Urothelium cell line (cell line): Measurements from ENCODE around the gene GPR160.
A peak's percentile ranks its signal among the peaks of the same experiment; 100 is the strongest.
"Not testable (repeated sequence)": the region's sequence is repeated elsewhere in the genome, so short reads cannot be mapped to it uniquely, and the experiment has no call there.

Experiments
- DNase-seq: peaks from one replicate; pipeline ENCODE4 v3.0.0; 2011; ENCODE audit warnings: low spot score, mixed read lengths
- FAIRE-seq: peaks from 2 replicates; lab custom pipeline; 2011; peaks lifted over from hg19 to GRCh38; lab: Jason Lieb, UNC

The GPR160 gene, protein sequence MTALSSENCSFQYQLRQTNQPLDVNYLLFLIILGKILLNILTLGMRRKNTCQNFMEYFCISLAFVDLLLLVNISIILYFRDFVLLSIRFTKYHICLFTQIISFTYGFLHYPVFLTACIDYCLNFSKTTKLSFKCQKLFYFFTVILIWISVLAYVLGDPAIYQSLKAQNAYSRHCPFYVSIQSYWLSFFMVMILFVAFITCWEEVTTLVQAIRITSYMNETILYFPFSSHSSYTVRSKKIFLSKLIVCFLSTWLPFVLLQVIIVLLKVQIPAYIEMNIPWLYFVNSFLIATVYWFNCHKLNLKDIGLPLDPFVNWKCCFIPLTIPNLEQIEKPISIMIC

DNA sequence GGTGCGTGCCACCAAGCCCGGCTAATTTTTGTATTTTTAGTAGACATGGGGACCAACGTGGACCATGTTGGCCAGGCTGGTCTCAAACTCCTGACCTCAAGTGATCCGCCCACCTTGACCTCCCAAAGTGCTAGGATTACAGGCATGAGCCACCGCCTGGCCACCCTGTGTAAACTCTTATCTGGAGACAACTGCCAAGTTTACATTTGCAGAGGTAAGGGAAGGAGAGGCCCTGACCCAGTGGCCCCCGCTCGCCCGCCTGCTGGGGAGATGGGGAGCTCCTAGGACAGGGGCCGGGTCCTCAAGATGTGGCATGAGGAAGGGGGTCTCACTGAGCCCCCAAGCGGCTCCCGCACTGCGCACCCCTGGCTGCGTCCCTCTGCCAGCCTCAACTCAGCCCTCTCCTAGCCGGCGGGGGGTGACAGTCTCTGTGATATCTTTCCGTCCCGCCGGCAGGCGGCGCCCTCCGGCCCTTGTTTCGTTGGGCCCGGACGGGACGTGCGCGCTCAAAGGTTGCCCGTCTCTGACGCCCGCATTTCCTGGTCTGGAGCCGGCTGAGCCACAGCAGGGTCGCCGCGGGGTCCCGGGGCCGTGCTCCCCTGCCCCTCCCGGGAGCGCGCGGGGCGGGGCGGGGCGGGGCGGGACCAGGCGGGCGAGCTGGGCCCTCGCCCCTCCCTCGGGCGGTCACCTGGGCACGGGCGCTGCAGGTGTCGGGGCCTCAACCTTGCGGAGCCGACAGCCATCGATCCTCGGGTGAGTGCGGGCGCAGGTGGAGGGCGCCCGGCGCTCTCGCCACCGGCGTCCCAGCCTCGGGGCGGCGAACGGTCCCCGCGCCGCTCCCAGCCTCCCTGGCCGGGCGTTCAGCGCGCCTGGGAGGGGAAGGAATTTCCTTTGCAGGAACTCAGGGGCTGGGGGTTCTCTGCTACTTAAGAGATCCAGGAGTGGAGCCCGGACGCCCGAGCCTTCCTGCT lies at the start of gene GPR160:
Gene GPR160, plus strand, starts transcription at position 533 of the 971 bp plus-strand sequence. CDS start 45,978 bp downstream, outside the sequence.
- FAIRE-seq (no peak), DNase-seq (no peak)

DNA sequence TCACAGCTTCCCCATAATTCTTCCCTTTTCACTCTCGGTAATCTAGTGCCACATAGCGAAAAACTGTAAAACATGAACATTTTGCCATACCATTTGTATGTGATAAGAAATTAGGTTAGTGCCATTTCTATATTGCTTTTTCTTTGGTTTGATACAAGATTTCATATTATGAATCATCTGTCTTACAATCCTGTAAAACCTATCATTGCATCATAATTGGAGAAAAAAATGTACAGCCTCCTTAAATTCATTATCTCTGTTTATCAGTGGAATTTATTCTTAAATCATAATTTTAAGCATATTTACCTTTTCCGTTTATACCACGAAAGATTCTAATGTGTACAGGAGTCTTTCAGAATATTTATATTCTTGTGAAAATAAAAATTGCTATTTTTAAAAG lies 47.4 kb upstream of the GPR160 start:
- DNase-seq (no peak), FAIRE-seq (no peak)

DNA sequence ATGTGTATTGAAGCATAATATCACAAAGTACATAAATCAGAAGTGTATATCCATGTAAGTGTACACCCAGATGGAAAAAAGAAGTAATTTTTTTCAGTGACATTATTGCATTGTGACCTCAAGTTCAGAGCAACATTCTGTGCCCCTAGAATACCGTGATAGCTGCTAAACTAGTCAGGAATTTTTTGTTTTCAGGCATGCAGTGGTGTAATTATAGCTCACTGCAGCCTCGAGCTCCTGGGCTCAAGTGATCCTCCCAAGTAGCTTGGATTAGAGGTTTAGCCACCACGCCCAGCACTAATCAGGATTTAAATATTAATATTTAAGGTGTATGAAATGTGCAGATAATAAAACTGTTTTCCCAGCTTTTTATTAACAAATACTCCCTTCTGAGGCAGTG lies 45.6 kb upstream of the GPR160 start:
- no peak for DNase-seq
- FAIRE-seq, result no peak

DNA sequence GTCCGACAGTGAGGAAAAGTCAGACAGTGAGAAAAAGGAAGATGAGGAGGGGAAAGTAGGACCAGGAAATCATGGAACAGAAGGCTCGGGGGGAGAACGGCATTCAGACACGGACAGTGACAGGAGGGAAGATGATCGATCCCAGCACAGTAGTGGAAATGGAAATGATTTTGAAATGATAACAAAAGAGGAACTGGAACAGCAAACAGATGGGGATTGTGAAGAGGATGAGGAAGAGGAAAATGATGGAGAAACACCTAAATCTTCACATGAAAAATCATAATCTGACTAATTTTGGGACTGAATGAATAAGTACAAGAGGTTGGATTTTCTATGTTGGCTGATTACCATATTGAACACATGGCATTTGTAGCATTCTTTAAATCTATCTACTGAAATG lies 45.0 kb upstream of the GPR160 start:
- FAIRE-seq, result no peak
- no peak for DNase-seq

DNA sequence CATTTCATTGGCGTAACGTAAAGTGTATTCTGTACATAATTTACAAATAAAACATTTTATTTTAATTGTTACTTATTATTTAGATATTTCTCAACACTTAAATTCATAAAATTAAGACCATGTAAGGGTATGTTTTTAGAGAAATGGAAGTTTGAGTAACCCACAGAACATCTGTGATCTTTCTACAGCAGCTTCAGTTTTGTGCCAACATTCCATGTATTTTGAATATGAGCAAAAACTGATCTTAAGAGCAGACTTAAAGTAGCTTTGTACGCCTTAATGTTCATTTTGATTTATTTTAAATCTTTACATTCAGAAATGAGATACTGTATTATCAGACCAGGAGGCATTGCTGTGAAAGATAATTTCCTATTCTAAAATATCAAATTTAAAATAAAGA lies 44.0 kb upstream of the GPR160 start:
- no peak for FAIRE-seq
- DNase-seq, result no peak

DNA sequence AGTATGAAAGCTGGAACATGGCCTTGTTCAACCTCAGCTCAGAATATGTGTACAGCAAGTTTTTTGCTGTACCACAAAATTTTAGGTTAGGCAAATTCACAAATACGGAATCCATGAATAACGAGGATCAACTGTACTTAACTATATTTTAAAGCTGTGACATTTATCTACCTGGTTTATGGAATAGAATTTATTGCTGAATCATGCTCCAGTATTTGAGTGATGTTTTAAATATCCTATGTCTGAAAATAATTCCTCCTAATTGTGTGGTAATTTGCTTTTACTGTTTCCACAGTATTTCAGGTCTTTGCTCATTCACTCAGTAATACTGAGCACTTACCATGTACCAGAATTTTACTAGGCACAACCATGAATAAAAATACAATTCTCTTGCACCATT lies 41.7 kb upstream of the GPR160 start:
- DNase-seq, result no peak
- no peak for FAIRE-seq

DNA sequence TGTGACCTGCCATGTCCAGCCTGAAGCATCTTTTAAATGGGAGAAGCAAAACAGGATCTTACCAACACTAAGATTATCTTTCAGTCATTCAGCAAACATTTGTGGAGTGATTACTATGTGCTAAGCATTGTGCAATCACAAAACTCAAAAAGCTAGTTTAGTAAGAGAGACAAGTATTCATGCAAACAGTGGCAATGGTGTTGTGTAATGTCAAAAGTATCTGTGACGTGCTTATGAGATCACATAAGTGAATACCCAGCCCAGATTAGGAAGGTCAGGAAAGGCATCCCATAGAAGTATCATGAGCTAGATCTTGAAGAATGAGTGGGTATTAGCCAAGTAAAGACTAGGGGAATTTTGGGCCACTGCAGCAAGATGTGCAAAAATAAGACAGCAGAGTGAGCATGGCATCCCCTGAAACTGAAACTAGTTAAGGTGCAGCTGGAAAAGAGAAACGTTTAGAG lies 39.1 kb upstream of the GPR160 start:
- DNase-seq (no peak), FAIRE-seq (no peak)

DNA sequence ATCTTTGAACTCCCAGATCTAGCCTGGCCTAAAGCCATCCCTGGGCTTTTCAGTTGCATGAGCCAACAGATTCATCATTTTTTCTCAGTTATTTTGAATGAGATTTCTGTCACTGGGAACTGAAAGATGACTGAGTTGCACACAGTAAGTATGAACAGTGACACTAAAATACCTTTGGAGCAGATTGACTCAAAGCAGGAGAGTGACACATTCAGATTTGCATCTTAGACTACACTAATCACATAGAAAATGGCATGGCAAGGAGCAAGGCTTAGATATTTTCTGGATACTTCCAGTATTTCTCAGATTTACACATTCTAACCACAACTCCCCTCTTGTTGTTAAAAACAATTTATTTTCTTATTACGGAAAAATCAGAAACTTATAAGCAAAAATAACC lies 38.4 kb upstream of the GPR160 start:
- FAIRE-seq (no peak), DNase-seq (no peak)

DNA sequence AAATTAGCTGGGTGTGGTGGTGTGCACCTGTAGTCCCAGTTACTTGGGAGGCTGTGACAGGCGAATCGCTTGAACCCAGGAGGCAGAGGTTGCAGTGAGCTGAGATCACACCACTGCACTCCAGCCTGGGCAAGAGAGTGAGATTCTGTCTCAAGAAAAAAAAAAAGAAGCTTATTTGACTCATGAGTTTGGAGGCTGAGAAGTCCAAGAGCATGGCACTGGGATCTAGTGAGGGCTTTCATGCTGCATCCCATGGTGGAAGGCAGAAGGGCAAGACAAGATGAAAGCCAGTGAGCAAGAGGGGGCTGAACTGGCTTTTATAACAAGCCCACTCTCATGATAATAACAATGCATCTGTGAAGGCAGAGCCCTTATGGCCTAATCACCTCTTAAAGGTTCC lies 37.7 kb upstream of the GPR160 start:
- no peak for FAIRE-seq
- DNase-seq, result no peak

DNA sequence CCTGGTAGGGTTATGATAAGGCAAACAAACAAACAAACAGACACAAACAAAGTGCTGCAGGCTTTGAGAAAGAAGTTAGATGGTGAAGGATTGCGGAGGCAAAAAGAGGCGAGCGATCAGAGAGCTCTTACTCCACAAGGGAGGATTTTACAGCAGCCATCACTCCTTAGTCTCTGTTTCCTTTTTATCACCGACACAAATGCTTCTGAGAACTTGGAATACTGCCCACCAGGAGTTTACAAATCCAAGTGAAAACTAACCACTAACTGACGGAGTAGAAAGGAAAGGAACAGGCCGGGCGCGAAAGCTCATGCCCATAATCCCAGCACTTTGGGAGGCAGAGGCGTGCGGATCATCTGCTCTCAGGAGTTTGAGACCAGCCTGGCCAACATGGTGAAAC lies 35.6 kb upstream of the GPR160 start:
- FAIRE-seq (no peak), DNase-seq (no peak)

DNA sequence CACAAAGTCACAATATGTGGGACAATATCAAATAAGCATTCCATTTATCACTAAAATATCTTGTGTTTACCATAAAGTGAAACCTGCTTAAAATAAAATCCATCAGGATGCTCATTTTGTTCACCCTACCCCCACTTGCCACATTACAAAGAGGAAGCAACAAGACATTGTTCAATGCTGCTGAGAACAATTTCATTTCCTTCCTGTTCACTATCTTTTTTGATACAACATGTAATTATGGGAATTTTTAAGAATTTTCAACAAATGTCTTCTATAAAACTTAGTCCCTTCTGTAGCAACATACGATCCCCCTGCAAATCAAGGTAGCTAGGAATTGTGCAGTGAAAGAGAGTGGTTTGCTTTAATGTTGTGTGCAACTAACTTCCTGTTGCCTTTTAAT lies 34.9 kb upstream of the GPR160 start:
- FAIRE-seq (no peak), DNase-seq (no peak)

DNA sequence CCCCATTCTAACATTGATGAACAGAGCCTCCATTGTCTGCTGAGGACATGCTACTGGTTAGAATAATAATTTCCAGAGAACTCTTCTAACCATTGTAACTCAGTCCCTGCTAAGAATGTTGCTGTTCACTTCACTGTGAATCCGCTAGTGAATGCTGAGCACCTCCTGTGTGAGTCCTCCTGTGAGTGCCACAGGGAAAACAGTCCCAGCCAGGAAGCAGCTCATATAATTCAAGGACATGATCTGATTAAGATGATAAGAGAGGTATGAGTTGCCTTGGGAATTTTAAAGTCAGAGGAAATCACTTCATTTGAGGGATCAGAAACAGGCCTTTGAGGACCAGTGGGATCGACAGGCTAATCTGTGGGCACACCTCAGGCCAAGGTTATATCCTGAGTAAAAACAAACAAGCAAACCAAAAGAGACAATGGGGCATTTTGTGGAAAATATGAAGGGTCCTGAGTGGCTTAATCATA lies 33.9 kb upstream of the GPR160 start:
- no peak for FAIRE-seq

DNA sequence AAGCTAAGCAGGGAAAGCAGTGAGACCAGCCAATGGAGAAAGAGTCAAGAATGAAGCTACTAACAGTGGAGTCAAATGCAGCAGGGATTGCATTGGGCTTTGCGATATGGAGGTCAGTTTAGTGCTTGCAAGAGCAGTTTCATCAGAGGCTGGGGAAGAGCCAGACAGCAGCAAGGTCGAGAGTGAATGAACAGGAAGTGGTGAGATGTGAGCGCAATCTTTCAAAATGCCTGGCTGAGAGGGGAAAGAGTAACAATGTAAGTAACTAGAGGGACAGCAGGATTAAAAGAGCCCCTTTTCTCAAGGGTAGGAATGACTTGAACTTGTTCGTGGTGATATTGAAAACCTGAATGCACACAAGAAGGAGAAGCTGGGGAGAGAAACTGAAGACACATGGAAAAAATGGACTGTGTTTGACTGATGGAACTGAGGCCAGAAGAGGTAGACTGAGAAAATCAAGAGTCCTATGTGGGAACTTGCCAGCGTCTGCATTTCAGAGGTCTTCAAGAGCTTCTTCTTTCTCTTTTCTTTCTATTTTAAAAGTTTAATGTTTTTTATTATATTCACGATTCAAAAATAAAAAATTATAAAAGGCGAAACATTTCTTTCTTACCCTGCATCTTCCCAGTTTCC lies 30.6 kb upstream of the GPR160 start:
- FAIRE-seq (no peak), DNase-seq (peak; percentile 8)

More for the DNA sequence above, 33.9 kb upstream of the GPR160 start:
- DNase-seq, result no peak

DNA sequence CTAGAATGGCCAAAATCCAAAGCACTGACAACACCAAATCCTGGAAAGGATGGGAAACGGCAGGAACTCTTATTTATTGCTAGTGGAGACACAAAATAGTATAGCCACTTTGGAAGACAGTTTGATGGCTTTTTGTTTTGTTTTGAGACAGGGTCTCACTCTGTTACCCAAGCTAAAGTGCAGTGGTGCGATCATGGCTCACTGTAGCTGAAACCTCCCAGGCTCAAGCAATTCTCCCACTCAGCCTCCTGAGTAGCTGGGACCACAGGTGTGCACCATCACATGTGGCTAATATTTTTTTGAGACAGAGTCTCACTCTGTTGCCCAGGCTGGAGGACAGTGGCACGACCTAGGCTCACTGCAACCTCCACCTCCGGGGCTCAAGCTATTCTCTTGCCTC lies 27.3 kb upstream of the GPR160 start:
- DNase-seq (no peak), FAIRE-seq (no peak)

DNA sequence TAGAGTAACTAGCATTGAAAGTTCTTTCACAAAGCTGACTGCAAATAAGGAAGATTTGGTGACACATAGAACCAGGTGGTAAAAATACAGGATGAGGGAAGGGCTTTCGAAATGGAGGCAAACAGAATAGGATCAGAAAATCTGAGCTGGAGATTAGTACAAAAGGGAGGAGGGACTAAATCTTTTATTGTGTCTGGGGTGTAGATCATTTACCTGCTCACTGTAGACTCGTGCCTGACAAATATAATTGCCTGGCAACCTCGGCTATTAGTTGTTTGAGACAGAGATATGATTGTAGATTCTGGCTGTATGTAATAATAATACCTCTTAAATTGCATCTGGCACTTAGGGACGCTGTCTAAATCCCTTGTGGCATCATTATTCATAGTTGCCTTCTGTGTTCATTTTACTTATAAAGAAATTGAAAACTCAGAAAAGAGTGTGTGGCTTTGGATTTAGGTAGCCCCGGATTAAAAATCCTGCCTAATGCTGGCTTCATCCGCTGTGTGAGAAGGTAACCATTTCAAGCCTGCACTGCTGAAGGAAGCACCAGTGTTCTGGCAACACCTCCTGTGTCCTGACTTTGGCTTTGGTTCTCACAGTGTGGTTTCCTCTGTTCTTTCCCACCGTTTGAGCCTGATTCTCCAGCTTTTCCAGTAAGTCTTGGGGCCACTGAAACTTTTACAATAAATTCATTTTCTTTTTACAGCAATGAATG lies 25.0 kb upstream of the GPR160 start:
- DNase-seq, result no peak
- no peak for FAIRE-seq

DNA sequence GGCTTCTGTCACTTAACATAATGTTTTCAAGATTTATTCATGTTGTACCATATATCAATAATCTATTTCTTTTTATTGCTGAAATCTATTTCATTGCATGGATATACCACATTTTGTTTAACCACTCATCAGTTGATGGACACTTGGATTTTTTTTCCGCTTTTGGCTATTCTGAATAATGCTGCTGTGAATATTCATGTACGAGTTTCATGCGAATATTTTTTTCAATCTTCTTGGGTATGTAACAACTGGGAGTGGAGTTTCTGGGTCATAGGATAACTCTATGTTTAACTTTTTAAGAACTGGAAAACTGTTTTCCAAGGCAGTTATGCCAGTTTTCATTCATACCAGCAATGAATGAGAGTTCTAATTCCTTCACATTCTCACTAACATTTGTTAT lies 21.7 kb upstream of the GPR160 start:
- DNase-seq, result no peak
- no peak for FAIRE-seq

DNA sequence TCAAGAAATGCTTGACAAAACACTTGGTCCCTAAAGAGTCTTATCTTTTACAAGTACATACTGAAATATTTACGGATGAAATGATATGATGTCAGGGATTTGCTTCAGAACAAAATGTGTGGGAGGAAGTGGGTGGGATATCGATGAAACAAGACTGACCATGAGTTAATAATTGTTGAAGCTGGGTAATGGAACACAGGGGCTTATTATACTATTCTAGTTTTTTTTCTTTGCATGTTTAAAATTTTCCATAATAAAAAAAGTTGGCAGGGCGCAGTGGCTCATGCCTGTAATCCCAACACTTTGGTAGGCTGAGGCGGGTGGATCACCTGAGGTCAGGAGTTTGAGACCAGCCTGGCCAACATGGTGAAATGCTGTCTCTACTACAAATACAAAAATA lies 18.5 kb upstream of the GPR160 start:
- FAIRE-seq, DNase-seq: not testable (repeated sequence)

DNA sequence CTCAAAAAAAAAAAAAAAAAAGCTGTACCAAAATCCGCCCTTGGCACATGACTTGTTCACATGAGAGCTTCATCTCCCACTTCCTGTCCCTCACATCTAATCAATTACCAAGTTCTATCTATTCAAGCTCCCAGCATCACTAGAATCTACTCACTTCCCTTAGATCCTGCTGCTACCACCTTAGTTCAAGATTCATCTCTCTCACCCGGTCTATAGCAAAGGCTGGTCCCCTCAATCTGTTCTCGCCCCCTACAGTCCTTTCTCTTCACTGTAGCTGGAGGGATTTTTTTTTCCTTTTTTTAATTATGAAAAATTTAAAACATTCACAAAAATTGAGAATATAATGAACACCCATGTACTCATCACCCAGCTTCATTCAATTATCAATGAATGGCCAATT lies 16.7 kb upstream of the GPR160 start:
- no peak for FAIRE-seq
- no peak for DNase-seq

DNA sequence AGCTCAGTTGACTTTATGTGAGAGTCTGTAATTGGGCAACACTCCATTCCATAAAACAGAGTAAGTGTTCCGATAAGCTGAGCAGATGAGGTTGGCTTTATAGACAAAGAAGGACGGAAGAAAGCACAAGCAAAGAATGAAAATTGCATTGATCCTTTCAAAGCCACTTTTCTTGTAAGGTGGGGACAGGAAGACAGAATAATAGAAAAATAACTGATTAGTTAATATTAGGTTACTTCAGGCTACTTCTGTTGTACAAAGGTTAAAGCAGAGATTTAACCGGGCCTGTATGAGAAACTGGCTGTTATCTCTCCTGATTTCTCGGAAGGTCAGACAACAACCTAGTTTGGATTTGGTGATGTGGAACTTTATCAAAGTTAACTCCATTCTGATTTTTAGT lies 15.5 kb upstream of the GPR160 start:
- DNase-seq, result no peak
- FAIRE-seq, result no peak

DNA sequence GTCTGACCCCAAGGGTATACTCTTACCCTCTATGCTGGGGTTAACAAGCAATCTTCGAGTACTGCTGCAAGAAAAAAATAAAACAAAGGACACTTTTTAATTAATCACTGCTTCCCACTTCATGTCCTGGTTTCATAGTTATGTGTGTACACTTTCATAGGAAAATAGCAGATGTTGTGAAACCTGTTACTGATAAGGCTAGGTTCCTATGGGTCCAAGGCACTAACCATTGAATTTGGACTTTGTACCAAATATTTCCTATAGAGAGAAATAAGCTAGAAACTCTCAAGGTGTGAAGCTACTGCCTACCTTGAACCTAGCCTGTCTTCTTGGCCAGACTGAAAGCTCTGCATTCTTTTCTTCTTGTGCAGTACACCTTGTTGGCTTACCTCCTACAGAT lies 14.6 kb upstream of the GPR160 start:
- DNase-seq (no peak), FAIRE-seq (no peak)

DNA sequence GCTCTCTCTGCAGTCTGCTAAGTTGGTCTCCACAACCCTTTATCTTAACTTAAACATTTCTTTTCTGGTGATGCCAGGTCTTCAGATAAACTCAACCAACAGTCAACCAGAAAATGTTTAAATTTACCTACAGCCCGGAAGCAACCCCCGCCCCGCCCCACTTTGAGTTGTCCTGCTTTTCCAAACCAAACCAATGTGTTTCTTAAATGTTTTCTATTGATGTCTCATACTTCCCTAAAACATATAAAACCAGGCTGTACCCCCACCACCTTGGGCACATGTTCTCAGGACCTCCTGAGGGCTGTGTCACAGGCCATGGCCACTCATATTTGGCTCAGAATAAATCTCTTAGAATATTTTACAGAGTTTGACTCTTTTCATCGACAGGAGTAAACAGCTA lies 13.2 kb upstream of the GPR160 start:
- DNase-seq (no peak), FAIRE-seq (no peak)
